C4-2B (cell line): ENCODE measurements around the gene JDP2.

Experiments used
- H3K27ac ChIP-seq: fragments of 450-650 bp; 2 replicates; pipeline ENCODE4 v1.5.1; 2017
- ZFX ChIP-seq: fragments of 450-650 bp; IDR thresholded peaks from 2 replicates; pipeline ENCODE4 v1.6.1; 2017
- TF ChIP-seq, protein P1 (sequence below): fragments of 450-650 bp; conservative IDR thresholded peaks from 2 replicates; pipeline ENCODE4 v1.5.1; 2017; ENCODE audit warnings: mild to moderate bottlenecking

Gene JDP2

GRCh38 chr14:75425446-75425845 lies 2.4 kb upstream of the JDP2 start:
- no peak overlapping the region for H3K27ac ChIP-seq
- TF ChIP-seq ZFX, result no peak
- TF ChIP-seq, protein P1, sequence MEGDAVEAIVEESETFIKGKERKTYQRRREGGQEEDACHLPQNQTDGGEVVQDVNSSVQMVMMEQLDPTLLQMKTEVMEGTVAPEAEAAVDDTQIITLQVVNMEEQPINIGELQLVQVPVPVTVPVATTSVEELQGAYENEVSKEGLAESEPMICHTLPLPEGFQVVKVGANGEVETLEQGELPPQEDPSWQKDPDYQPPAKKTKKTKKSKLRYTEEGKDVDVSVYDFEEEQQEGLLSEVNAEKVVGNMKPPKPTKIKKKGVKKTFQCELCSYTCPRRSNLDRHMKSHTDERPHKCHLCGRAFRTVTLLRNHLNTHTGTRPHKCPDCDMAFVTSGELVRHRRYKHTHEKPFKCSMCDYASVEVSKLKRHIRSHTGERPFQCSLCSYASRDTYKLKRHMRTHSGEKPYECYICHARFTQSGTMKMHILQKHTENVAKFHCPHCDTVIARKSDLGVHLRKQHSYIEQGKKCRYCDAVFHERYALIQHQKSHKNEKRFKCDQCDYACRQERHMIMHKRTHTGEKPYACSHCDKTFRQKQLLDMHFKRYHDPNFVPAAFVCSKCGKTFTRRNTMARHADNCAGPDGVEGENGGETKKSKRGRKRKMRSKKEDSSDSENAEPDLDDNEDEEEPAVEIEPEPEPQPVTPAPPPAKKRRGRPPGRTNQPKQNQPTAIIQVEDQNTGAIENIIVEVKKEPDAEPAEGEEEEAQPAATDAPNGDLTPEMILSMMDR, result no peak

- H3K27ac ChIP-seq, result no peak overlapping the region
- TF ChIP-seq ZFX, result no peak
- TF ChIP-seq, protein P1, result no peak
These were observed 1.3 kb upstream of the JDP2 start for GRCh38 chr14:75426332-75427125.

DNA sequence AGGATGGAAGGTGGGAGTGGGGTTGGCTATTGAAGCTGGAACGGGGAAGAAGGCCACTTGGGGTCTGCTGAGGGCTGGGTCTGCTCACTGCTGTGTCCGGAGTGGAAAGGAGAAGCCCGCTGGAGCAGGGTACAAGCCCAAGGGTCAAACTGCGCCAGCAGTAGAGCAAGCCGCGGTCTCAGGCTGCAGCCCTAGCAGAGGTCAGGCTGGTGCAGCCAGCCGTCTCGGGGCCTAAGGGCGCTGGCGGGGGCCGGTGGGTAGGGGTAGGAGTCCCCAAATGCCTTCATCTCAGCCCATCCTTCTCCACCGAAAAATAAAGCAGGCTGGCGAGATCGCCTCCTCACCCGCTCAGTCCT lies 718 bp upstream of the JDP2 start:
- peak overlapping the region; percentile 64; the same call in 1 of the 2 replicates for H3K27ac ChIP-seq
- TF ChIP-seq, protein P1, result no peak
- no peak for TF ChIP-seq ZFX

GRCh38 chr14:75428230-75429104 lies 645 bp downstream of the JDP2 start:
- H3K27ac ChIP-seq, result peak overlapping the region; percentile 64
- TF ChIP-seq, protein P1, result no peak
- TF ChIP-seq ZFX, result no peak

DNA sequence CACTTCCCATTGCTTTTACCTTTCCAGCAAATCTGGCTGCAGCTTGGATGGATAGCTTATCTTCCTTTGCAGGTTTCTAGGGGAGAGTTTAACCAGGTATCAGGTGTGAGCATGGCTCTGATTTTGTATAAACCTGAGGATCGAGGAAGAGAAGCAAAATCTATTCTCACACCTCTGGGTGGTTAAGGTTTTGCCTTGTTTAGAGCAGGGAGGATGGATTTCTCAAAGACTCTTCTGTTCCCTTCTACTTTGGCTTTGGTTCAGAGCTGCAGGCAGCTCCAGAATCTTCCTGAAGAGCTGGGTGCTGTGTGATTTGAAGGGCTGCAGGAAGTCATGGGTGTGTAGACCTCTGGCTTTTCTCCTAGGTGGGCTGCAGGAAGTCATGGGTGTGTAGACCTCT lies 1.7 kb downstream of the JDP2 start:
- H3K27ac ChIP-seq, result peak overlapping the region; percentile 64
- no peak for TF ChIP-seq ZFX
- TF ChIP-seq, protein P1, result no peak

- peak overlapping the region; percentile 3 for H3K27ac ChIP-seq
- TF ChIP-seq, protein P1, result no peak
- TF ChIP-seq ZFX, result no peak
These were observed 2.3 kb downstream of the JDP2 start for GRCh38 chr14:75430116-75430515.

DNA sequence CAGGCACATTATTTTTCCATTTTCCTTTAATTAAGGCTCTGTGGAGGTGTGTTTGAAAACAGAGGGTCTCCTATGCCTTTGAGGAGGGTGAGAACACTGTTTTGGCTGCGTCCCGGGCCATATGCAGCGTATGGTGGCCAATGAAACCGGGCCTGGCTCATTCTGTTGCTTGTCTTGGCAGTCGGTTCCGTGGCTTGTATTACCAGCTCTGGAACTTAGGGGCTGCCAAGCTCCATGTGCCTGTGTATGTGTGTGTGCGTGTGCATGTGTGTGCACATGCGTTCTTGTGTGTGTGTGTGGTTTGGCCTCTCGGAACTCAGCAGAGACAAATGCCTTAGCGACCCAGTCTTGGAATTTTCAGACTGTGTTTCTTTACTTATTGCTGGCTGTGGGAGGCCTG lies 2.7 kb downstream of the JDP2 start:
- TF ChIP-seq ZFX, result no peak
- TF ChIP-seq, protein P1, result no peak
- H3K27ac ChIP-seq, result peak overlapping the region; percentile 3
